ENCODE results near the gene LRRC28. TPM values are rescaled to one million over a fixed set of nuclear protein-coding genes. Genes with fewer than 3 reads are reported as not detected.

Gene LRRC28
- total RNA-seq, 1 experiment from 2014 or later: 21.4 TPM

- Histone ChIP-seq H3K4me3 (replicated peaks in 1 of 2; ENCODE audit: low read depth in 1 of 2, low read length in 2 of 2) (peak overlapping the region; percentile 69 to 76), H2AFZ (ENCODE audit: low read depth, low read length, poor library complexity, severe bottlenecking) (no peak overlapping the region), H3K36me3 (ENCODE audit: control insufficient read depth in 1 of 2, insufficient read depth in 2 of 2, low read length in 2 of 2) (no peaks in the 10 kb centered on the region), H3K27me3 (ENCODE audit: insufficient read depth, low read length) (no peaks in the 10 kb centered on the region), H3K9me3 (ENCODE audit: control insufficient read depth in 1 of 2, insufficient read depth in 1 of 2, low read depth in 1 of 2, low read length in 2 of 2) (no peaks in the 10 kb centered on the region), H3K27ac (ENCODE audit: low read depth, low read length) (no peak overlapping the region), H3K79me2 (ENCODE audit: insufficient read depth, low read length) (peaks cover 12% of the 10 kb centered on the region), H3K4me2 (ENCODE audit: low read length) (peak overlapping the region; percentile 74), H4K20me1 (ENCODE audit: insufficient read depth) (no peaks in the 10 kb centered on the region), H3K9ac (ENCODE audit: low read length) (peak overlapping the region; percentile 75; the same call in 1 of the 2 replicates), H3K4me1 (ENCODE audit: control insufficient read depth in 1 of 2, insufficient read depth in 2 of 2, low read length in 2 of 2) (peaks cover 11 to 21% of the 10 kb centered on the region in 2 experiments; a peak in 3 of 4 replicates), H3K9me2 (ENCODE audit: insufficient read depth) (no peaks in the 10 kb centered on the region)
- DNase-seq (ENCODE audit: low read depth, low spot score) (no peak), ATAC-seq (no peak)
- BruUV-seq (replicated peaks): TSS peak; percentile 47
- RAD21 ChIA-PET (ENCODE audit: low non-redundant PET in 1 of 2, low total read pairs in 2 of 2, uncharacterized antibody in 2 of 2, unreplicated experiment in 2 of 2): no interaction called here
- POLR2A ChIA-PET: interaction anchor here (1.5 kb wide), 1 partner anchor 17 kb away, joined by 6 read pairs; no protein-coding TSS in a partner anchor
- TF ChIP-seq ZBTB33 (IDR thresholded peaks at IDR 0.05; ENCODE audit: extremely low read depth, insufficient replicate concordance, low read length) (no peak), POLR2A (IDR thresholded peaks at IDR 0.05; ENCODE audit: borderline replicate concordance, extremely low read depth, insufficient read depth, insufficient read length) (no peak), ZFX (IDR thresholded peaks at IDR 0.05) (no peak), SP1 (IDR thresholded peaks at IDR 0.05; ENCODE audit: low read depth) (no peak)
- CTCF ChIA-PET: interaction anchor here (1.9 kb wide), 1 partner anchor 20 kb away, joined by 8 read pairs; no protein-coding TSS in a partner anchor
- intact Hi-C loops (cut with micrococcal nuclease): loop anchor here (5.0 kb wide), 1 partner anchor 150 kb away; no protein-coding TSS in a partner anchor
Observed at GRCh38 chr15:99252326-99252725, 1.0 kb downstream of the LRRC28 start.

- Histone ChIP-seq H3K4me2 (ENCODE audit: low read length) (no peak overlapping the region), H3K36me3 (ENCODE audit: control insufficient read depth in 1 of 2, insufficient read depth in 2 of 2, low read length in 2 of 2) (no peaks in the 10 kb centered on the region), H3K27me3 (ENCODE audit: insufficient read depth, low read length) (no peaks in the 10 kb centered on the region), H3K9ac (ENCODE audit: low read length) (no peak overlapping the region), H3K9me2 (ENCODE audit: insufficient read depth) (no peaks in the 10 kb centered on the region), H3K79me2 (ENCODE audit: insufficient read depth, low read length) (peaks cover 7% of the 10 kb centered on the region; the same call in 1 of the 2 replicates), H3K27ac (ENCODE audit: low read depth, low read length) (no peak overlapping the region), H3K4me3 (replicated peaks in 1 of 2; ENCODE audit: low read depth in 1 of 2, low read length in 2 of 2) (no peak overlapping the region), H2AFZ (ENCODE audit: low read depth, low read length, poor library complexity, severe bottlenecking) (no peak overlapping the region), H3K9me3 (ENCODE audit: control insufficient read depth in 1 of 2, insufficient read depth in 1 of 2, low read depth in 1 of 2, low read length in 2 of 2) (no peaks in the 10 kb centered on the region), H3K4me1 (ENCODE audit: control insufficient read depth in 1 of 2, insufficient read depth in 2 of 2, low read length in 2 of 2) (peaks cover 7 to 17% of the 10 kb centered on the region in 2 experiments; a peak in 3 of 4 replicates), H4K20me1 (ENCODE audit: insufficient read depth) (no peaks in the 10 kb centered on the region)
- ATAC-seq (no peak), DNase-seq (ENCODE audit: low read depth, low spot score) (no peak)
- RAD21 ChIA-PET (ENCODE audit: low non-redundant PET in 1 of 2, low total read pairs in 2 of 2, uncharacterized antibody in 2 of 2, unreplicated experiment in 2 of 2): no interaction called here
- CTCF ChIA-PET: interaction anchor here (1.0 to 1.7 kb wide), 2 partner anchors 19 to 451 kb away, joined by 3 to 10 read pairs; no protein-coding TSS in a partner anchor
- POLR2A ChIA-PET: interaction anchor here (1.0 to 1.7 kb wide), 2 partner anchors 10 kb away, joined by 3 read pairs; no protein-coding TSS in a partner anchor
- TF ChIP-seq REST (IDR thresholded peaks at IDR 0.05; ENCODE audit: low read depth) (no peak), CBX3 (IDR thresholded peaks at IDR 0.05; ENCODE audit: low read depth) (no peak), SIN3A (IDR thresholded peaks at IDR 0.05; ENCODE audit: low read depth) (no peak), SRF (IDR thresholded peaks at IDR 0.05; ENCODE audit: low read depth) (no peak), YY1 (IDR thresholded peaks at IDR 0.05; ENCODE audit: extremely low read depth, insufficient replicate concordance, low read depth, low read length) (no peak), POLR2AphosphoS5 (IDR thresholded peaks at IDR 0.05; ENCODE audit: low read depth, low read length) (no peak), ELF1 (IDR thresholded peaks at IDR 0.05; ENCODE audit: borderline replicate concordance, low read depth) (no peak), RAD21 (IDR thresholded peaks at IDR 0.05; ENCODE audit: low read depth) (no peak)
- intact Hi-C loops (cut with micrococcal nuclease): loop anchor here (5.0 kb wide), 1 partner anchor 151 kb away; no protein-coding TSS in a partner anchor
- no TSS peak for BruUV-seq (replicated peaks)
Observed at GRCh38 chr15:99253381-99254090, 2.3 kb downstream of the LRRC28 start.

Data from HCT116 (cell line).